Adrenal gland (tissue), 12 donors: ENCODE measurements around the gene C10orf143. TPM values are rescaled to one million over a fixed set of nuclear protein-coding genes. Genes with fewer than 3 reads are reported as not detected.

Source experiments
- DNase-seq, 7 donors: peaks; one replicate each; pipeline ENCODE4 v3.0.0-alpha.2; 2019 to 2020
- H3K27ac ChIP-seq, 5 donors: fragments of 200-600 bp; sonication (generic) in 4 of 5; 1 replicate in 3 of 5; 2 replicates in 2 of 5; pipeline versions ENCODE4 v1.5.1 to v1.8.0; 2016 to 2020; ENCODE audit warnings: mild to moderate bottlenecking in 1 of 5
- H3K27me3 ChIP-seq: fragments of 200-600 bp; 2 replicates; pipeline ENCODE4 v1.8.0; 2021
- H3K36me3 ChIP-seq, 2 donors: fragments of 200-600 bp; replicated peaks in 1 of 2; 1 replicate in 1 of 2; 2 replicates in 1 of 2; pipeline versions ENCODE4 v1.5.1 to v1.8.0; 2018 to 2022
- H3K4me1 ChIP-seq, 2 donors: fragments of 200-600 bp; replicated peaks in 1 of 2; 1 replicate in 1 of 2; 2 replicates in 1 of 2; pipeline versions ENCODE4 v1.5.1 to v1.8.0; 2018 to 2021
- H3K4me3 ChIP-seq, 4 donors: fragments of 200-600 bp; sonication (generic) in 3 of 4; one replicate each; pipeline ENCODE4 v1.5.1; 2016 to 2018
- H3K9me3 ChIP-seq, 3 donors: fragments of 200-600 bp; sonication (generic) in 1 of 3; replicated peaks in 1 of 3; 1 replicate in 2 of 3; 2 replicates in 1 of 3; pipeline versions ENCODE4 v1.5.1 to v1.8.0; 2016 to 2021
- POLR2A ChIP-seq, 2 donors: fragments of 450-650 bp; IDR thresholded peaks; one replicate each; pipeline ENCODE4 v1.6.1; 2017; ENCODE audit warnings: antibody characterized with exemption in 2 of 2, mild to moderate bottlenecking in 2 of 2, moderate library complexity in 1 of 2
- WGBS, 4 donors: extraction: QIAGEN DNeasy Blood & Tissue Kit in 2 of 4; methylation state at CpG; one replicate each; pipeline versions ENCODE4 v1.1.5 to v1.1.7; 2013 to 2017; 5-methylcytosine and 5-hydroxymethylcytosine counted together
- intact Hi-C, 2 donors: fragments of 100-400 bp; cut with DNase I; formaldehyde crosslinking; loops; one replicate each; pipeline versions ENCODE4 v1.14.1 to v1.15.0; 2022 to 2023
- polyA plus RNA-seq, 3 donors: library from polyadenylated mRNA; stranded (reverse); fragments of 200-250 nt in 2 of 3; fragments of 350-450 nt in 1 of 3; fragmentation: Illumina TruSeq in 1 of 3; extraction: RNeasy Lipid Tissue Mini Kit (QIAGEN cat#74804) in 1 of 3; gene quantifications; one replicate each; pipeline ENCODE4 v1.2.3, GENCODE V29; 2013 to 2014
- total RNA-seq, 9 donors: library from RNA; depleted of rRNA in 4 of 9; stranded (reverse); fragments of >200 nt in 4 of 9; fragments of 120-200 nt in 1 of 9; fragmentation: NEBNext Ultra II Directional in 1 of 9; extraction: Animal tissue kit (Norgen Biotek cat#: 25700) in 1 of 9; gene quantifications; one replicate each; pipeline versions ENCODE4 v1.1.0 to v1.2.4, GENCODE V29; 2013 to 2023
- TF ChIP-seq, protein P1 (sequence below), 6 experiments: fragments of 450-650 bp in 4 of 6; fragments of 200-600 bp in 2 of 6; sonication (generic) in 1 of 6; IDR thresholded peaks; 1 replicate in 5 of 6; 2 replicates in 1 of 6; pipeline versions ENCODE4 v1.5.1 to v1.8.0; 2016 to 2021; ENCODE audit warnings: antibody characterized with exemption in 6 of 6, mild to moderate bottlenecking in 2 of 6, moderate library complexity in 1 of 6
- donor health status: healthy with polysubstance abuse.
- donor health status: Bipolar disorder and iron deficiency.
- donor health status: DM: yes; HTN: yes; CAD: no.
- donor health status: DM: no; HTN: no; CAD: no.
- donor health status: DM: no; HTN: no; CAD: no.
- donor health status: DM: yes; HTN: yes; CAD: no.

C10orf143 gene
- total and polyA plus RNA-seq, 12 donors = 0.85 to 19.3 (median 5.2) TPM

DNA sequence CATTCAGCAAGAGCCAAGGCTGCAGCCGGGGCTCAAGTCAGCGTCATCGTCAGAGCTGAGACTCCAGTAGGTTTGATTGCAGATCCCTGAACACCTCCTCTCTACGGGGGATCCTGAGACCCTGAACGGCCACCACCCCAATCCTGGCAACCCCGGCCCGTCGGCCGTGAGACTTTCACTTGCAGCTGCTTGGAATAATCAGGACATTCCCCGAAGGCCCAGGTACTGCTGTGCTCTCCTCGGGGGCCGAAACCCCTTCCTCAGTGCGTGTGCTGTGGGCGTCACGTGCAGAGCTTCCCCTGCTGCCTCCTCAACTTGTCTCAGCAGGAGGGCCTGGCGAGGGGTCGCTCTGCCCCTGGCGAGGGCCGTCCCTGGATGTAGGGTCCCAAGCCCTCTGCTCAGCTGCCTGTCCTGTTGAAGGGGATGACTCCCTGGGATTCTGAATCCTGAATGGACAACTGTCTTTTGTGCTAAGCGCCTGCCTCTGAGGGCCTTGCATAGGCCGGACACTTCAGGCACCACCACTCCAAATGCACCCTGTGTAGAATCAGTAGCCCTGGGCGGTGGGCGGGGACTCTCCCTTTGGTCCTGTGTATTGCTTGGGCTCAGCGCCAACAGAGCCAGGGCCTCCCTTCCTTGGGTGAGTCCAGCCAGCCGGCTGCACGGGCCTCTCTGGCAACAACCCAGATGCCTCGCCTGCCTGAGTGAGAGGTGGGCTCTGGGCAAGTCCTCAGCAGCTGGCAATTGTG is 82.7 kb downstream of the C10orf143 start:
- no peak overlapping the region for H3K4me3 ChIP-seq
- H3K4me1 ChIP-seq = no peaks in the 10 kb centered on the region
- no peak for TF ChIP-seq POLR2A (IDR thresholded peaks at IDR 0.05)
- TF ChIP-seq, protein P1, sequence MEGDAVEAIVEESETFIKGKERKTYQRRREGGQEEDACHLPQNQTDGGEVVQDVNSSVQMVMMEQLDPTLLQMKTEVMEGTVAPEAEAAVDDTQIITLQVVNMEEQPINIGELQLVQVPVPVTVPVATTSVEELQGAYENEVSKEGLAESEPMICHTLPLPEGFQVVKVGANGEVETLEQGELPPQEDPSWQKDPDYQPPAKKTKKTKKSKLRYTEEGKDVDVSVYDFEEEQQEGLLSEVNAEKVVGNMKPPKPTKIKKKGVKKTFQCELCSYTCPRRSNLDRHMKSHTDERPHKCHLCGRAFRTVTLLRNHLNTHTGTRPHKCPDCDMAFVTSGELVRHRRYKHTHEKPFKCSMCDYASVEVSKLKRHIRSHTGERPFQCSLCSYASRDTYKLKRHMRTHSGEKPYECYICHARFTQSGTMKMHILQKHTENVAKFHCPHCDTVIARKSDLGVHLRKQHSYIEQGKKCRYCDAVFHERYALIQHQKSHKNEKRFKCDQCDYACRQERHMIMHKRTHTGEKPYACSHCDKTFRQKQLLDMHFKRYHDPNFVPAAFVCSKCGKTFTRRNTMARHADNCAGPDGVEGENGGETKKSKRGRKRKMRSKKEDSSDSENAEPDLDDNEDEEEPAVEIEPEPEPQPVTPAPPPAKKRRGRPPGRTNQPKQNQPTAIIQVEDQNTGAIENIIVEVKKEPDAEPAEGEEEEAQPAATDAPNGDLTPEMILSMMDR (IDR thresholded peaks at IDR 0.05) = no peak
- H3K9me3 ChIP-seq = no peaks in the 10 kb centered on the region
- H3K27me3 ChIP-seq = no peaks in the 10 kb centered on the region
- 75 to 81% (median 79%) methylated on average over 8 to 27 of the region's 27 CpGs for WGBS, 4 donors
- H3K36me3 ChIP-seq = no peaks in the 10 kb centered on the region
- intact Hi-C loops = no loop called here
- no peak overlapping the region for H3K27ac ChIP-seq
- peak in 2 of 7 donors; percentile 4 to 19 for DNase-seq

DNA sequence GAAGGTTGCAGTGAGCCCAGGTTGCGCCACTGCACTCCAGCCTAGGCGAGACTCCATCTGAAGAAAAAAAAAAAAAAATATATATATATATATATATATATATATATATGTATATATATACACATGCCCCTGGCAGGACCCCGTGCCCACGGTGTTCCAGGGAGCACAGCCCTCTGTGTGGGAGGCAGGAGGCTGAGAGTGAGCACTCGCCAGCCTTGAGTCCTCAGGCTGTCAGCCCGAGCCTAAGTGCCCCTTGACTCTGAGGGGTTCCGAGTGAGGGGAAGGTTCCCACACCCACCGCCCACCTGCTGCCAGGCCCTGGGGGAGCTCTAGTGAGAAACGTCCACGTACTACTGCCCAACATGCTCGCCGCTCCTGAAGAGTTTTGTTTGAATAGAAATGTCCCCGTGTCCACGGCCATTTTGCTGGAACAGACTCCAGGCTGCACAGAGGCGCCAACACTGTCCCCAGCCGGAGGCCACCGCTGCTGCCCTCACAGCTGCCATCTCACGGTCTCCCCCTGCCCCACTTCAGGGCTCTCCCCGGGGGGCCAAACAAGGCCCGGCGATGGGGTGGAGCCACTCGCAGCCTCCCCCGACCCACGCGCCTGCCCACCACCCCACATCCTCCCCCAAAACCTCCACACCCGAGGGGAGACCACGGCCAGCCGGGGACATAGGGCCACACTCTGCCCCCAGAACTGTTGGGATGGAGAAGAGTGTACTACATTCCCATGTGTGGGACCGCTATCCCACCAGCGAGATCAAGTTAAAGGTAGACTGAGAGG is 83.8 kb downstream of the C10orf143 start:
- TF ChIP-seq POLR2A (IDR thresholded peaks at IDR 0.05) = no peak
- TF ChIP-seq, protein P1 (IDR thresholded peaks at IDR 0.05) = no peak
- Histone ChIP-seq H3K9me3 (no peaks in the 10 kb centered on the region), H3K4me3 (no peak overlapping the region), H3K27ac (no peak overlapping the region), H3K4me1 (no peaks in the 10 kb centered on the region), H3K36me3 (no peaks in the 10 kb centered on the region), H3K27me3 (no peaks in the 10 kb centered on the region)
- 87 to 90% (median 88%) methylated on average over 19 to 30 of the region's 30 CpGs for WGBS, 4 donors
- intact Hi-C loops = no loop called here
- no peak for DNase-seq

DNA sequence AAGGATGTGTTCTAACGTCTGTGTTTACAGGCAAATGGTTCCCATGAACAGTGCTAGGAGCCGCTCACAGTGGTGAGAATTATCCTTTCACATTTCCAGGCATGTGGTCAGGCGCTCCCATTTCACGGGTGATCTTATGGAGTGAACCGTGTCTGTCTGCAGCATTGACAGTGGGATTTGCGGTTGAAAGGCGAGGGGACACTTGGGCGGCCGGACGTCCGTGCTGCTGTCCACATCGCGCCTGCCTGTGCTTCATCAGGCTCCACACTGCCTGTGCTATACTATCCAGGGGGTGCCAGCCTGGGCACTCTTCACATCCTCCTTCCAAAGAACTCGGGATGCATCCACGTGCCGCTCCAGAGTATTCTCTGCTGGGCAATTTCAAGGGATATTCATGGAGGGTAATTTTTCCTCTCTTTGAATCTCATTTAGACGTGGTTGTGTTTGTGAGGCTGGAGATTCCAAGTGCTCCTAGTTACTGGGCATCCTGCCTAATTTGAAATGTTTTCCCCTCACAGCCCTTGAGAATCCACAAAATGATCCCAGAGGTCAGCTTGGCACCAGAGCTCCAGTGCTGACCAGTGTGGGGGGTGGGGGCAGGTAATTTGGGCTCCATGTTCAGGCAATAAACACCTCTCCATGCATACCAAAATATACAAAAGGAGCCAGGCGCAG is 84.7 kb downstream of the C10orf143 start:
- Histone ChIP-seq H3K4me3 (no peak overlapping the region), H3K27me3 (no peaks in the 10 kb centered on the region), H3K4me1 (no peaks in the 10 kb centered on the region), H3K36me3 (no peaks in the 10 kb centered on the region), H3K27ac (no peak overlapping the region), H3K9me3 (no peaks in the 10 kb centered on the region)
- 75 to 80% (median 77%) methylated on average over 13 to 18 of the region's 18 CpGs for WGBS, 4 donors
- DNase-seq = no peak
- intact Hi-C loops = no loop called here
- TF ChIP-seq, protein P1 (IDR thresholded peaks at IDR 0.05) = no peak
- no peak for TF ChIP-seq POLR2A (IDR thresholded peaks at IDR 0.05)

GRCh38 chr10:130025326-130025725 is 85.3 kb downstream of the C10orf143 start:
- no peak overlapping the region for H3K4me3 ChIP-seq
- TF ChIP-seq POLR2A (IDR thresholded peaks at IDR 0.05) = no peak
- TF ChIP-seq, protein P1 (IDR thresholded peaks at IDR 0.05) = no peak
- no peaks in the 10 kb centered on the region for H3K9me3 ChIP-seq
- H3K36me3 ChIP-seq = no peaks in the 10 kb centered on the region
- no peak for DNase-seq
- H3K27me3 ChIP-seq = no peaks in the 10 kb centered on the region
- H3K27ac ChIP-seq = no peak overlapping the region
- intact Hi-C loops = no loop called here
- H3K4me1 ChIP-seq = no peaks in the 10 kb centered on the region
- WGBS, 4 donors = 63 to 95% (median 89%) methylated on average over 1 of the region's 1 CpG
